Activated naive CD8-positive, alpha-beta T cell treated with anti-CD3 and anti-CD28 coated beads, Interleukin-2, amount 50 U/mL, for 16 hours (primary cell): ENCODE measurements around the gene ROR1.

Experiments
- DNase-seq: peaks from one replicate; pipeline ENCODE4 v3.0.0-alpha.2; 2020; ENCODE audit warnings: low read depth, low spot score

Gene ROR1

GRCh38 chr1:64135462-64136223 is 361.8 kb downstream of the ROR1 start:
- DNase-seq, result no peak

- no peak for DNase-seq
Observed at GRCh38 chr1:64136296-64136695, 362.5 kb downstream of the ROR1 start.

GRCh38 chr1:64136752-64137411 is 363.1 kb downstream of the ROR1 start:
- DNase-seq, result peak; percentile 18

GRCh38 chr1:64137412-64137803 is 363.6 kb downstream of the ROR1 start:
- DNase-seq, result no peak

- DNase-seq, result no peak
Observed at GRCh38 chr1:64139877-64140276, 366.1 kb downstream of the ROR1 start.

- DNase-seq, result no peak
Observed at GRCh38 chr1:64140596-64140995, 366.8 kb downstream of the ROR1 start.

- DNase-seq, result no peak
Observed at GRCh38 chr1:64147045-64147724, 373.4 kb downstream of the ROR1 start.

- no peak for DNase-seq
Observed at GRCh38 chr1:64147759-64148158, 373.9 kb downstream of the ROR1 start.

GRCh38 chr1:64150266-64150665 is 376.4 kb downstream of the ROR1 start:
- DNase-seq, result no peak

- no peak for DNase-seq
Observed at GRCh38 chr1:64150729-64151230, 377.0 kb downstream of the ROR1 start.

GRCh38 chr1:64155278-64155677 is 381.5 kb downstream of the ROR1 start:
- no peak for DNase-seq

- DNase-seq, result no peak
Observed at GRCh38 chr1:64161357-64161941, 387.6 kb downstream of the ROR1 start.

- no peak for DNase-seq
Observed at GRCh38 chr1:64162151-64162550, 388.3 kb downstream of the ROR1 start.

- DNase-seq, result no peak
Observed at GRCh38 chr1:64162804-64163203, 389.0 kb downstream of the ROR1 start.

GRCh38 chr1:64163431-64163830 is 389.6 kb downstream of the ROR1 start:
- no peak for DNase-seq

- no peak for DNase-seq
Observed at GRCh38 chr1:64163970-64164369, 390.2 kb downstream of the ROR1 start.

GRCh38 chr1:64166629-64167028 is 392.8 kb downstream of the ROR1 start:
- no peak for DNase-seq

- no peak for DNase-seq
Observed at GRCh38 chr1:64167176-64167575, 393.4 kb downstream of the ROR1 start.

- no peak for DNase-seq
Observed at GRCh38 chr1:64171246-64171645, 397.4 kb downstream of the ROR1 start.

- DNase-seq, result no peak
Observed at GRCh38 chr1:64171797-64172281, 398.0 kb downstream of the ROR1 start.

GRCh38 chr1:64172458-64172983 is 398.7 kb downstream of the ROR1 start:
- DNase-seq, result no peak
